Measurements from ENCODE around the gene USP46. TPM values are rescaled to one million over a fixed set of nuclear protein-coding genes. Genes with fewer than 3 reads are reported as not detected.

Gene USP46
- polyA plus RNA-seq, 1 experiment, result 12.5 TPM

GRCh38 chr4:52566136-52567031 is 92.7 kb downstream of the USP46 start:
- H3K27me3 ChIP-seq (ENCODE audit: control insufficient read depth, insufficient read depth, low read length), result peaks cover 2% of the 10 kb centered on the region; the same call in 1 of the 2 replicates
- CTCF ChIA-PET, result interaction anchor here (1.9 to 2.4 kb wide), 2 partner anchors 20 to 21 kb away, joined by 5 to 9 read pairs; no protein-coding TSS in a partner anchor
- POLR2A ChIA-PET, result no interaction called here
- no peaks in the 10 kb centered on the region for H3K36me3 ChIP-seq (ENCODE audit: control insufficient read depth, insufficient read depth, low read length)
- no peak overlapping the region for H3K4me3 ChIP-seq (ENCODE audit: low read depth, low read length)
- no peak for TF ChIP-seq CTCF (IDR thresholded peaks at IDR 0.05; ENCODE audit: insufficient read depth, low read depth, low read length)
- DNase-seq (ENCODE audit: low read depth), result no peak

- TF ChIP-seq CTCF (IDR thresholded peaks at IDR 0.05; ENCODE audit: insufficient read depth, low read depth, low read length), result no peak
- ChIA-PET CTCF (no interaction called here), POLR2A (no interaction called here)
- Histone ChIP-seq H3K27me3 (ENCODE audit: control insufficient read depth, insufficient read depth, low read length) (no peaks in the 10 kb centered on the region), H3K4me3 (ENCODE audit: low read depth, low read length) (no peak overlapping the region), H3K36me3 (ENCODE audit: control insufficient read depth, insufficient read depth, low read length) (no peaks in the 10 kb centered on the region)
- no peak for DNase-seq (ENCODE audit: low read depth)
Observed at GRCh38 chr4:52560844-52561280, 98.2 kb downstream of the USP46 start.

GRCh38 chr4:52555356-52555716 is 103.8 kb downstream of the USP46 start:
- CTCF ChIA-PET, result no interaction called here
- Histone ChIP-seq H3K36me3 (ENCODE audit: control insufficient read depth, insufficient read depth, low read length) (no peaks in the 10 kb centered on the region), H3K27me3 (ENCODE audit: control insufficient read depth, insufficient read depth, low read length) (peaks cover 3% of the 10 kb centered on the region; the same call in 1 of the 2 replicates), H3K4me3 (ENCODE audit: low read depth, low read length) (no peak overlapping the region)
- no peak for DNase-seq (ENCODE audit: low read depth)
- POLR2A ChIA-PET, result no interaction called here
- no peak for TF ChIP-seq CTCF (IDR thresholded peaks at IDR 0.05; ENCODE audit: insufficient read depth, low read depth, low read length)

- H3K27me3 ChIP-seq (ENCODE audit: control insufficient read depth, insufficient read depth, low read length), result peaks cover 3% of the 10 kb centered on the region; the same call in 1 of the 2 replicates
- TF ChIP-seq CTCF (IDR thresholded peaks at IDR 0.05; ENCODE audit: insufficient read depth, low read depth, low read length), result no peak
- CTCF ChIA-PET, result interaction anchor here (2.0 kb wide), 1 partner anchor 10 kb away, joined by 12 read pairs; no protein-coding TSS in a partner anchor
- POLR2A ChIA-PET, result no interaction called here
- DNase-seq (ENCODE audit: low read depth), result no peak
- no peak overlapping the region for H3K4me3 ChIP-seq (ENCODE audit: low read depth, low read length)
- no peaks in the 10 kb centered on the region for H3K36me3 ChIP-seq (ENCODE audit: control insufficient read depth, insufficient read depth, low read length)
Observed at GRCh38 chr4:52554612-52555355, 104.3 kb downstream of the USP46 start.

- DNase-seq (ENCODE audit: low read depth), result no peak
- CTCF ChIA-PET, result interaction anchor here (0.9 to 2.0 kb wide), 2 partner anchors 8 to 431 kb away, joined by 3 to 12 read pairs; no protein-coding TSS in a partner anchor
- no peak for TF ChIP-seq CTCF (IDR thresholded peaks at IDR 0.05; ENCODE audit: insufficient read depth, low read depth, low read length)
- Histone ChIP-seq H3K27me3 (ENCODE audit: control insufficient read depth, insufficient read depth, low read length) (peaks cover 3% of the 10 kb centered on the region; the same call in 1 of the 2 replicates), H3K36me3 (ENCODE audit: control insufficient read depth, insufficient read depth, low read length) (no peaks in the 10 kb centered on the region), H3K4me3 (ENCODE audit: low read depth, low read length) (no peak overlapping the region)
- POLR2A ChIA-PET, result no interaction called here
Observed at GRCh38 chr4:52552778-52553177, 106.3 kb downstream of the USP46 start.

All from BJ (cell line).